Iris pigment epithelial cell (primary cell): Measurements from ENCODE around the gene GPX6.
"Not testable (repeated sequence)": the region's sequence is repeated elsewhere in the genome, so short reads cannot be mapped to it uniquely, and the experiment has no call there.

Experiments used
- DNase-seq: peaks from one replicate; pipeline ENCODE4 v3.0.0-alpha.2; 2011; ENCODE audit warnings: low read depth

GPX6 gene

GRCh38 chr6:28485482-28485881 is 30.1 kb downstream of the GPX6 start:
- DNase-seq: no peak

- DNase-seq: no peak
Observed at GRCh38 chr6:28480253-28480932, 35.2 kb downstream of the GPX6 start.

DNA sequence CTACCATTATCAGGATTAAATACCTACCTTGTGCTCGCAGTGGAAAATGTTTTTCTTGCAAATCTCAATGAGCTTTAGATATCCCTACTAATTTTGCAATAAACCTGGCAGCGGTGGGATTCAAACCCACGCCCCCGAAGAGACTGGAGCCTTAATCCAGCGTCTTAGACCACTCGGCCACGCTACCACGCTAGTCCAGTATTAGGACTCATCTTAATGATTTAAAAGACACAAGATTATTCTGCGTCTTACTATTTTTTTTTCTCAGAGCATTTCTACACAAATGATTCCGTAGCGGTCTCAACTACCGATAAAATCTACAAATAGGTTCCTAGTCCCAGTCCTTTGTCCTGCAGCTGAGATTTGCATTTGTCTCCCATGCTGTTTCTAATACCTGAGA is 37.1 kb downstream of the GPX6 start:
- peak; percentile 4 for DNase-seq

DNA sequence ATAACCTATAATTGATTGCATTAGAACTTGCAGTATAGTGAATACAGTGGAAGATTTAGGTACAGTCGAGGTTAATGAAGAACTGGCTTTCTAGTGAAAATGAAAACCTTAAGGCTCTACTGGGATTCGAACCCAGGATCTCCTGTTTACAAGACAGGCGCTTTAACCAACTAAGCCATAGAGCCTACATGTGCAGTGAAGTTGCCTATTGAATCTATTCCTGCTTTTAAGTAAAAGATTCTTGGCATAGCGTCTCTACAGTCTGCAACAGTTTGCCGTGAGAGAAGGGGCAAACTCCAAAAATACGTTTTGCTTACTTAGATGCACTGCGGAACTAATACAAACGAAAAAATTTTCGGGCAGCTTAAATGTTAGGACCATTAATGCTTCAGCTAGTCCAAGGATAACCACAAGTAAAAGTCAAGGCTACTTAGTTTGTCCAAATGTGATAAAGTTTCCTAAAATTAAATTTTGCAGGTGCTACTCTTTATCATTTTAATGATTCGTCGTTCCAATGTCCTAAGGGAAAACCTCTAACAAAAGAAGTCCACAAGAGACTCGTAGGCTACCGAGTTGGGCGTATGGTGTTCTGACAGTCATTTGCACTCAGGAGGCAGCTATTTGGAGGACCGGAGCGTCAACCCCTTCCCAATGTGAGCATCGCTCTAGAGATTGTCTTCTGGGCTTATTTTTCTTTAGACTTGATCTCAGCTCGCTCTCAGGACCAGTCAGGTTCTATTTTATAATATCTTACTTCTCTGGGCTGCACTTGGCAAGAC is 41.0 kb downstream of the GPX6 start:
- peak; percentile 90 for DNase-seq

DNA sequence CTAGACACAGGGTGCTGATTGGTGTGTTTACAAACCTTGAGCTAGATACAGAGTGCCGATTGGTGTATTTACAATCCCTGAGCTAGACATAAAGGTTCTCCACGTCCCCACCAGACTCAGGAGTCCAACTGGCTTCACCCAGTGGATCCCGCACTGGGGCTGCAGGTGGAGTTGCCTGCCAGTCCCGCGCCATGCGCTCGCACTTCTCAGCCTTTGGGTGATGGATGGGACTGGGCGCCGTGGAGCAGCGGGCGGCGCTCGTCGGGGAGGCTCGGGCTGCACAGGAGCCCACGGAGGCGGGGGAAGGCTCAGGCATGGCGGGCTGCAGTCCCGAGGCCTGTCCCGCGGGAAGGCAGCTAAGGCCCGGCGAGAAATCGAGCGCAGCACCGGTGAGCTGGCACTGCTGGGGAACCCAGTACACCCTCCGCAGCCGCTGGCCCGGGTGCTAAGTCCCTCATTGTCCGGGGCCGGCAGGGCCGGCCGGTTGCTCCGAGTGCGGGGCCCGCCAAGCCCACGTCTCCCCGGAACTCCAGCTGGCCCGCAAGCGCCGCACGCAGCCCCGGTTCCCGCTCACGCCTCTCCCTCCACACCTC is 46.3 kb downstream of the GPX6 start:
- not testable (repeated sequence) for DNase-seq

- no peak for DNase-seq
Observed at GRCh38 chr6:28468056-28468455, 47.5 kb downstream of the GPX6 start.

DNA sequence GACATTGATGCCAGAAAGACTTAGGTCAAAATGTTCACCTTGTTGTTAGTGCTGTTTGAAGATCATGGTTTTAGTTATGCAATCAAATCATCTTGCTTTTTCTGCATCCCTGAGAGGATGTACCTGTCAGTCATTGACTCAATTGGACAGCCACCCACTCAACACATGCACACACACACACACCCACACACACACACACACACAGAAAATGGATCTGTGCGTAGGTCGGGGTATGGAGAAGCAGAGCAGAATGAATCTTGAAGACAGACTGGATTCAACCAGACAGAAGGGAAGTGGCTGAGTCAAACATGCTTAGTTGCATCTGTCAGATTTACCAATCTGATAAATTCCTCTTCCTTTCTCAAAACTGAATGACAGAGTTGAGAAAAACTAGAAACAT is 53.2 kb downstream of the GPX6 start:
- peak; percentile 25 for DNase-seq

DNA sequence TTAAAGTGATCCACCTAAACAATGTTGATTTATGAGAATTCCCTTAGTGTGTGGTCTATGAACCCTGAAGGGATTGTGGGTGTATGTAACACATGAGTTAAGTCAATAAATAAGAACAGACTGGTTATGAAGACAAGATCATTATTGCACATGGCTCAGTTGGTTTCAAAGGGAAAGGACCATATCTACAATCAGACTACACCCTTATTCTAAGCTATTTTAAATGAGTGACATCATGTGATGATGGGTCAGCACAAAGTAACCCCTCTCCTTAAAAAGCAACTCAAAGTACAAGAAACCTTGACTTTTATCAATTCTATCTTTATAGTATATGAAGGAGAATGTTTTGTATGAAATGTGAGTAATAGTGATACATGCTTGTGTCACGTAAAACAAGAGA is 57.0 kb downstream of the GPX6 start:
- DNase-seq: no peak
